Superior temporal gyrus (tissue), 1 donor: Measurements from ENCODE around the gene TAF6L.
"Not testable (repeated sequence)": the region's sequence is repeated elsewhere in the genome, so short reads cannot be mapped to it uniquely, and the experiment has no call there.

Experiments
- DNase-seq: peaks from one replicate; pipeline ENCODE4 v3.0.0-alpha.2; 2016; ENCODE audit errors: extremely low spot score

Gene TAF6L

GRCh38 chr11:62805076-62805892 is 34.1 kb downstream of the TAF6L start, which contains the start of gene NXF1:
Gene NXF1 (minus strand): TSS chr11:62805440. CDS start chr11:62805356, 84 bp downstream.
- DNase-seq: peak; percentile 95

GRCh38 chr11:62805961-62806441 is 34.8 kb downstream of the TAF6L start:
- DNase-seq: no peak

GRCh38 chr11:62806611-62807121 is 35.5 kb downstream of the TAF6L start:
- no peak for DNase-seq

- no peak for DNase-seq
Observed at GRCh38 chr11:62810748-62811147, 39.6 kb downstream of the TAF6L start.

- DNase-seq: no peak
Observed at GRCh38 chr11:62811659-62812058, 40.5 kb downstream of the TAF6L start.

- no peak for DNase-seq
Observed at GRCh38 chr11:62816557-62816956, 45.4 kb downstream of the TAF6L start.

GRCh38 chr11:62817129-62817528 is 45.9 kb downstream of the TAF6L start:
- no peak for DNase-seq

GRCh38 chr11:62823677-62824076 is 52.5 kb downstream of the TAF6L start:
- no peak for DNase-seq

GRCh38 chr11:62828130-62828529 is 56.9 kb downstream of the TAF6L start:
- DNase-seq: not testable (repeated sequence)

- DNase-seq: no peak
Observed at GRCh38 chr11:62830904-62831519, 59.8 kb downstream of the TAF6L start.

- DNase-seq: peak; percentile 99
Observed at GRCh38 chr11:62831520-62832335, 60.5 kb downstream of the TAF6L start, which contains the start of gene STX5. Gene STX5 (minus strand): TSS chr11:62832051. CDS start chr11:62831243, 808 bp downstream.

GRCh38 chr11:62832336-62833234 is 61.4 kb downstream of the TAF6L start, which contains the start of gene TEX54:
Gene TEX54 (minus strand): TSS chr11:62832841.
- no peak for DNase-seq

- DNase-seq: no peak
Observed at GRCh38 chr11:62835336-62835735, 64.1 kb downstream of the TAF6L start.
